ENCODE measurements around the gene DNAH6. TPM values are rescaled to one million over a fixed set of nuclear protein-coding genes. Genes with fewer than 3 reads are reported as not detected.

Gene DNAH6
- total RNA-seq, 3 donors from 2014 or later, result 2.3 to 4.1 (median 3.0) TPM

DNA sequence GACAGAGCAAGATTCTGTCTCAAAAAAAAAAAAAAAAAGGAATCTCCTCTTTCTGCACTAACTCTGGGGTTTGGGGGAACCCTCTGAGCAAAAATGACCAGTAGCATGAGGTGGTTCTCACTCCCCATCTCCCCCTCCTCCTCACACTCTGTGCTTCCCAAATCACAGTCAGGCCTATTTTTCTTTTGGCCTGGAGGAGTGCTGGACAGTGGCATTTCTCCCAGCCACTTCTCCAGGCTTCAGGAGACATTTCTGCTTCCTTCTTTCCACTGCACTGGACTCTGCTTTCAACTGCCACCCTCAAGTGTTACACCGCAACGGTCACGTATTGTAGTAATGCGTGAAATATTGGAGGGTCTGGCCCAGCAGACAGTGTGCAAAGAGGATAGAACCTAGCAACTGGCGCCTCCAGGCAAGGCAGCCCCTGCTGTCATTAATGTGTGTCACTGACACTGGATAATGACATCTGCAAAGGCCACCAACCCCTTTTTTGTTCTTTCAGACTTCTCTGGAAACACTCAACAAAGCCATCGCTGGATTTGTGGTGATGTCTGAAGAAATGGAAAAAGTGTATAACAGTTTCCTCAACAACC, 295.6 kb downstream of the DNAH6 start:
- no peak for DNase-seq (ENCODE audit: low spot score in 2 of 2)
- Histone ChIP-seq H3K9me3 (no peaks in the 10 kb centered on the region), H3K4me1 (no peaks in the 10 kb centered on the region), H3K27me3 (no peaks in the 10 kb centered on the region), H3K36me3 (no peaks in the 10 kb centered on the region), H3K4me3 (no peak overlapping the region), H3K27ac (no peak overlapping the region)
- intact Hi-C loops (cut with DNase I; ENCODE audit: low total_unique reads), result no loop called here
- no peak for TF ChIP-seq POLR2AphosphoS5 (IDR thresholded peaks at IDR 0.05)
- TF ChIP-seq POLR2A (IDR thresholded peaks at IDR 0.05), result no peak
- TF ChIP-seq CTCF (IDR thresholded peaks at IDR 0.05), result no peak

DNA sequence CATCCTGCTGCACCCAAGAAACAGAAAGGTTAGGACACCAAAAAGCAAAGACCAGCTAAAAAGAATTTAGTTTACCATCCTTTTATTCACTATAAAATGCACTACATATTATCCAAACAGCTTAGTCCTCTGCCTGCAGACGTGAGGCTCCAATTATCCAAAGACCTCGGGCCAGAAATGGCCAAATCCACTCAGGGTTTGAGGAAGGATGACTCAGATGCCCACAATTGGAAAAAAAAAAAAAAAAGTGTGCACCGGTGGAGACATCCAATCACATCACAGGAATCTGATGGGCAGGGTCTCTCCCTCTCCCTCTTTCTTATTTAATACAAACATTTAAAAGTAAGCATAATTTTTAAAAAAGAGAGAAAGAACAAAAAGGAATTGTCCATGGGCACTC, 298.8 kb downstream of the DNAH6 start:
- H3K9me3 ChIP-seq, result no peaks in the 10 kb centered on the region
- intact Hi-C loops (cut with DNase I; ENCODE audit: low total_unique reads), result no loop called here
- no peak for DNase-seq (ENCODE audit: low spot score in 2 of 2)
- H3K4me3 ChIP-seq, result no peak overlapping the region
- H3K27ac ChIP-seq, result no peak overlapping the region
- H3K4me1 ChIP-seq, result no peaks in the 10 kb centered on the region
- TF ChIP-seq POLR2A (IDR thresholded peaks at IDR 0.05) (no peak), CTCF (IDR thresholded peaks at IDR 0.05) (no peak), POLR2AphosphoS5 (IDR thresholded peaks at IDR 0.05) (no peak)
- no peaks in the 10 kb centered on the region for H3K27me3 ChIP-seq
- H3K36me3 ChIP-seq, result no peaks in the 10 kb centered on the region

- TF ChIP-seq CTCF (IDR thresholded peaks at IDR 0.05) (no peak), POLR2AphosphoS5 (IDR thresholded peaks at IDR 0.05) (no peak), POLR2A (IDR thresholded peaks at IDR 0.05) (no peak)
- H3K27ac ChIP-seq, result no peak overlapping the region
- no peaks in the 10 kb centered on the region for H3K36me3 ChIP-seq
- intact Hi-C loops (cut with DNase I; ENCODE audit: low total_unique reads), result no loop called here
- no peaks in the 10 kb centered on the region for H3K4me1 ChIP-seq
- DNase-seq (ENCODE audit: low spot score in 2 of 2), result no peak
- no peaks in the 10 kb centered on the region for H3K27me3 ChIP-seq
- H3K9me3 ChIP-seq, result no peaks in the 10 kb centered on the region
- H3K4me3 ChIP-seq, result no peak overlapping the region
Measured at GRCh38 chr2:84816426-84817026, 300.2 kb downstream of the DNAH6 start.

DNA sequence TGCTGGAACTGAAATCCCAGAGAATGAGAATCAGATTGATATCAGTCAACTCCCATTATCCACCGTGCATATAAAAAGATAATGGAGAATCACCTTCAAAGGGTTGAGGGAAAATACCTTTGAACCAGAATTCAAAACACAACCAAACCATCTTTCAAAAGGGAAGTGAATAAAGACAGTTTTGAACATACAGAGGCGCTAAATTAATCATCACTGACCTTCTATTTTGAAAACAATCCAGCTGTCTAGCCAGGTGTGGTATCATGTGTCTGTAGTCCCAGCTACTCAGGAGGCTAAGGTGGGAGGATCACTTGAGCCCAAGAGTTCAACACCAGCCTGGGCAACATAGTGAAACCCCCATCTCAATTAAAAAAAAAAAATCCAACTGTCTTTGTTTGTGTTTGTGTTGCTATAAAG, 300.9 kb downstream of the DNAH6 start:
- no peak for DNase-seq (ENCODE audit: low spot score in 2 of 2)
- no peak for TF ChIP-seq POLR2A (IDR thresholded peaks at IDR 0.05)
- TF ChIP-seq CTCF (IDR thresholded peaks at IDR 0.05), result no peak
- no peak for TF ChIP-seq POLR2AphosphoS5 (IDR thresholded peaks at IDR 0.05)
- H3K27me3 ChIP-seq, result no peaks in the 10 kb centered on the region
- H3K27ac ChIP-seq, result no peak overlapping the region
- H3K36me3 ChIP-seq, result no peaks in the 10 kb centered on the region
- no peaks in the 10 kb centered on the region for H3K4me1 ChIP-seq
- intact Hi-C loops (cut with DNase I; ENCODE audit: low total_unique reads), result no loop called here
- H3K9me3 ChIP-seq, result no peaks in the 10 kb centered on the region
- no peak overlapping the region for H3K4me3 ChIP-seq

- DNase-seq (ENCODE audit: low spot score in 2 of 2), result no peak
- no peaks in the 10 kb centered on the region for H3K9me3 ChIP-seq
- intact Hi-C loops (cut with DNase I; ENCODE audit: low total_unique reads), result no loop called here
- H3K36me3 ChIP-seq, result no peaks in the 10 kb centered on the region
- H3K27ac ChIP-seq, result no peak overlapping the region
- H3K4me3 ChIP-seq, result no peak overlapping the region
- H3K4me1 ChIP-seq, result no peaks in the 10 kb centered on the region
- TF ChIP-seq CTCF (IDR thresholded peaks at IDR 0.05), result no peak
- TF ChIP-seq POLR2A (IDR thresholded peaks at IDR 0.05), result no peak
- TF ChIP-seq POLR2AphosphoS5 (IDR thresholded peaks at IDR 0.05), result no peak
- H3K27me3 ChIP-seq, result no peaks in the 10 kb centered on the region
Measured at GRCh38 chr2:84821806-84822205, 305.5 kb downstream of the DNAH6 start.
